ENCODE data around the gene PPP1R3A. TPM values are rescaled to one million over a fixed set of nuclear protein-coding genes. Genes with fewer than 3 reads are reported as not detected.

Gene PPP1R3A
- total RNA-seq, 1 experiment from 2014 or later, result not detected

- Histone ChIP-seq H2BK120ac (ENCODE audit: low read depth, low read length, poor library complexity, severe bottlenecking) (no peak overlapping the region), H3K23ac (ENCODE audit: insufficient read length, low read depth, low read length) (no peak overlapping the region), H3K79me2 (ENCODE audit: insufficient read depth, low read length) (no peaks in the 10 kb centered on the region), H2BK20ac (ENCODE audit: low read depth, low read length, poor library complexity, severe bottlenecking) (no peak overlapping the region), H2BK15ac (ENCODE audit: low read depth, low read length) (no peak overlapping the region), H3K4ac (ENCODE audit: low read depth, low read length) (no peak overlapping the region), H3K14ac (ENCODE audit: insufficient read depth, low read length) (no peak overlapping the region), H4K5ac (ENCODE audit: insufficient read length, low read depth, low read length) (no peak overlapping the region), H2BK5ac (ENCODE audit: insufficient read length, low read length) (no peak overlapping the region), H3K4me1 (ENCODE audit: insufficient read depth, low read length) (no peaks in the 10 kb centered on the region), H3K27ac (ENCODE audit: insufficient read length, low read depth, low read length) (no peak overlapping the region), H3K23me2 (ENCODE audit: insufficient read length, low read depth, low read length, poor library complexity, severe bottlenecking) (no peaks in the 10 kb centered on the region), H3K79me1 (ENCODE audit: insufficient read depth, low read depth, low read length, poor library complexity, severe bottlenecking) (no peaks in the 10 kb centered on the region), H3K56ac (ENCODE audit: insufficient read length, low read depth, low read length) (no peak overlapping the region), H3K9me3 (ENCODE audit: control insufficient read depth, low read depth, low read length) (no peaks in the 10 kb centered on the region), H4K8ac (replicated peaks; ENCODE audit: insufficient read length, low read depth, low read length) (no peak overlapping the region), H3K18ac (ENCODE audit: insufficient read length, low read depth, low read length) (no peak overlapping the region), H4K20me1 (ENCODE audit: control insufficient read depth, insufficient read depth, insufficient read length) (no peaks in the 10 kb centered on the region), H3K4me2 (ENCODE audit: insufficient read depth, insufficient read length, low read length) (no peak overlapping the region), H3T11ph (ENCODE audit: low read length) (no peak overlapping the region), H3K9ac (ENCODE audit: extremely low read depth, insufficient read length, low read length) (no peak overlapping the region), H2AFZ (ENCODE audit: low read length) (no peak overlapping the region), H4K91ac (ENCODE audit: insufficient read length, low read depth, low read length) (no peak overlapping the region), H2BK12ac (ENCODE audit: insufficient read length, low read depth, low read length) (no peak overlapping the region), H2AK5ac (ENCODE audit: insufficient read length, low read length) (no peak overlapping the region), H3K27me3 (ENCODE audit: insufficient read depth, low read length) (no peaks in the 10 kb centered on the region)
- Mint-ChIP-seq H3K36me3 (ENCODE audit: insufficient read depth in 1 of 3, low read depth in 3 of 3) (peaks cover 2 to 19% (median 8%) of the 10 kb centered on the region in 3 experiments; a peak in 6 of 7 replicates), H3K27ac (no peak overlapping the region), H3K4me3 (no peak overlapping the region), H3K4me1 (no peaks in the 10 kb centered on the region), H3K9me3 (peaks cover 27 to 28% of the 10 kb centered on the region in 2 experiments), H3K27me3 (ENCODE audit: low read depth) (no peaks in the 10 kb centered on the region)
- no CpG with 5 or more reads among the region's 2 CpGs for WGBS (ENCODE audit: extremely low coverage, insufficient read length, low lambda C conversion rate)
- TF ChIP-seq CTCF (conservative IDR thresholded peaks at IDR 0.05), result no peak
- no peak for DNase-seq
Observed at GRCh38 chr7:113959910-113960309, 41.1 kb upstream of the PPP1R3A start.

All from H9 (cell line).